ENCODE measurements around the gene CNTNAP3.
"Not testable (repeated sequence)": the region's sequence is repeated elsewhere in the genome, so short reads cannot be mapped to it uniquely, and the experiment has no call there.

The CNTNAP3 gene

DNA sequence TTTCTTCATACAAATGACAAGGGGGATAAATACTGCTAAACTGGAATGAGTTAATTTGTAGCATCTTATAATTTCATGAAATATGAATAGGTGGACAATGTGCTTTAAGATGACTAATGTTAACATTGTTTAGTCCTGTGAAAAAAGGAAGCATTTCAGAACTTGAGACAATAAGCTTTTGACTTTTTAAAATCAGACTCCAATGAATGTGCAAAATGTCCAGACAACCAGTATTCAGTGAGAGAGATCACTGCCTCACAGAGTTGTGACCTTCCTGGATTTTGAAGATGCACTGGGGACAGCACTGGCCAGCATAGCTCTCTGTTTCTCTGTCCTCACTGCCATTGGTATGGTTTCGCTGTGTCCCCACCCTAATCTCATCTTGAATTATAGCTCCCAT lies 249.7 kb downstream of the CNTNAP3 start:
- H3K4me3 ChIP-seq, H3K27ac ChIP-seq, H3K27me3 ChIP-seq, H4K20me1 ChIP-seq, H3K4me1 ChIP-seq, H3K4me2 ChIP-seq, H3K9ac ChIP-seq, H3K36me3 ChIP-seq: not testable (repeated sequence)
- H3K9me3 ChIP-seq (replicated peaks in 1 of 11), result peaks cover 0 to 13% (median 5%) of the 10 kb centered on the region in 11 experiments; a peak in 9 of 22 replicates

DNA sequence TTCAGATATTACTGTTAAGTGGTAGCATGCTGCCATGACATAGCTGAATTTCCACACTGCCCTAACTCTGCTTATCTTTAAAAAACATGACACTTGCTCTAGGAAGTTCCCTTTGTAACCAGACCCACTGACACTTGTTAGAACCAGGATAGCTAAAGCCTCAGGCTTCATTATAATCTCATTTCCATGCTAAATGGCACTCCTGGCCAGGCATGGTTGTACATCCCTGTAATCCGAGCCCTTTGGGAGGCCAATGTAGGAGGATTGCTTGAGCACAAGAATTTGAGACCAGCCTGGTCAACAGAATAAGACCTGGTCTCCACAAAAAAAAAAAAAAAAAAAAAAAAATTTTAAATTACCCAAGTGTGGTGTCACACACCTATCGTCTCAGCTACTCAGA lies 254.1 kb downstream of the CNTNAP3 start:
- H4K20me1 ChIP-seq; H3K4me1 ChIP-seq; H3K9ac ChIP-seq; H3K9me3 ChIP-seq (replicated peaks in 1 of 11); H3K36me3 ChIP-seq; H3K4me3 ChIP-seq; H3K4me2 ChIP-seq; H3K27ac ChIP-seq; H3K27me3 ChIP-seq: not testable (repeated sequence)

DNA sequence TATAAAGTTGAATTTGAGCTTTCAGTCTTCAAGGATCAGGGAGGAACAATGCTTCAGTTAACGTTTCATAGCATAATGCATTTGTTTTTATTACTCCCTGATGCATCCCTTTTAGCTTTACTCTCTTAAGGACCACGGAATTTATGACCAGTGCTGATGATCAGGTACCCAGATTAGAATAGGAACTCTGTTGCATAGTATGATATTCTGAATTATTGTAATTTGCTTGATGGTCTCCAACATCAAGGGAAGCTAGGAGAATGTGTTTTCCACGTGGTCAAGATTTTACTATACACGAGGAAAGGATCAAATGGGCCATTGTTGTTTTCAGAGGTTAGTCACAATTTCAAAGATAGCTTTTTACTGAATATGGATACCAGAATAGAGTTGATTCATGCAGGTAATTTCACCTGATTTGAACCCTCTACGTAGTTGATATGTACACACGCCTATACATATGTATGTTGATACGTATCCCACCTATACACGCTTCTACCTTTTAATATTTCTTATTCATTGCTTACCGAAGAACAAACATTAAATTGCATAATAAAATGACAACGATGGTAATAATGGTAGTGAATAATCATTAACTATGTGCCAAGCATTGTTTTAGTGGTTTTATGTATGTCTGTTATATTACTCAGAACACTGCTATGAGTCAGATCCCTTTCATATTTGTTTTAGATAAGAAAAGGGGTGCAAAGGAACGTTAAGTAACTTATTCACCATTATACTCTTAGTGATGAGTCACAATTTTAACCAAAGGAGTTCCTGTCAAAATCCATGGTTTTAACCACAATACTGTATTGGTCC lies 257.6 kb downstream of the CNTNAP3 start:
- H3K27ac ChIP-seq; H3K9me3 ChIP-seq (replicated peaks in 1 of 11); H3K9ac ChIP-seq: not testable (repeated sequence)

DNA sequence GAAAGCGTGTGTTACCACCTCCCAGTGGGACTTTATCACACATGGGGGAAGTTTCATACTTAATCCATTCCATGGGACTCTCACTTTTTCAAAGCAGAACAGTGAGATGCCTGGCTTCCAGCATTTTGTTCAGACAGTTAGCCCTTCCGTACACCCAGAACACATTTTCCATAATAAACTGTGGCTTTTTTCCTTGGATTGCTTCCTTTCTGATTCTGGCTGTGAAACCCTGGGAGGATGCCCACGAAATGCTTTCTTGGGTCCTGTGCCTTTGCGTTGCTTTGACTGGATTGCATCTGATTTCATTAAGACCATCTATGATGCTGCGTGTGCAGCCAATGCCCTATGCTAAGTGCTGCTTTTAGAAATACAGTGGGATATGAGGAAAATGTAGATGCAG lies 259.1 kb downstream of the CNTNAP3 start:
- H3K9ac ChIP-seq; H3K27me3 ChIP-seq; H3K4me3 ChIP-seq; H3K4me2 ChIP-seq; H3K36me3 ChIP-seq; H3K4me1 ChIP-seq; H4K20me1 ChIP-seq; H3K27ac ChIP-seq; H3K9me3 ChIP-seq (replicated peaks in 1 of 11): not testable (repeated sequence)

More for the DNA sequence above, 257.6 kb downstream of the CNTNAP3 start:
- H3K4me1 ChIP-seq, H3K4me3 ChIP-seq, H3K27me3 ChIP-seq, H3K36me3 ChIP-seq, H4K20me1 ChIP-seq, H3K4me2 ChIP-seq: not testable (repeated sequence)

DNA sequence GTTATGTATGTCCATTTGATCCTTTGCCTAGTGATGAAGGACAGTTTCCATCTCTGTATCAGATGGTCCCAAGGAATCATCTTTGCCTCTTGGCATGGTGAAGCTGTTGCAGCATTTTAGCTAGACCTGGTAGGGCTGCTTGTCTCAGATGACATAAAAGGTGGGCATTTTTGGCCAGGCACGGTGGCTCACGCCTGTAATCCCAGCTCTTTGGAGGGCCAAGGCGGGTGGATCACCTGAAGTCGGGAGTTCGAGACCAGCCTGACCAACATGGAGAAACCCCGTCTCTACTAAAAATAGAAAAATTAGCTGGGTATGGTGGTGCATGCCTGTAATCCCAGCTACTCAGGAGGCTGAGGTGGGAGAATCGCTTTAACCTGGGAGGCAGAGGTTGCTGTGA lies 259.8 kb downstream of the CNTNAP3 start:
- H3K27me3 ChIP-seq; H3K4me3 ChIP-seq; H3K27ac ChIP-seq; H3K4me2 ChIP-seq; H3K9ac ChIP-seq; H3K4me1 ChIP-seq; H4K20me1 ChIP-seq; H3K9me3 ChIP-seq (replicated peaks in 1 of 11); H3K36me3 ChIP-seq: not testable (repeated sequence)

DNA sequence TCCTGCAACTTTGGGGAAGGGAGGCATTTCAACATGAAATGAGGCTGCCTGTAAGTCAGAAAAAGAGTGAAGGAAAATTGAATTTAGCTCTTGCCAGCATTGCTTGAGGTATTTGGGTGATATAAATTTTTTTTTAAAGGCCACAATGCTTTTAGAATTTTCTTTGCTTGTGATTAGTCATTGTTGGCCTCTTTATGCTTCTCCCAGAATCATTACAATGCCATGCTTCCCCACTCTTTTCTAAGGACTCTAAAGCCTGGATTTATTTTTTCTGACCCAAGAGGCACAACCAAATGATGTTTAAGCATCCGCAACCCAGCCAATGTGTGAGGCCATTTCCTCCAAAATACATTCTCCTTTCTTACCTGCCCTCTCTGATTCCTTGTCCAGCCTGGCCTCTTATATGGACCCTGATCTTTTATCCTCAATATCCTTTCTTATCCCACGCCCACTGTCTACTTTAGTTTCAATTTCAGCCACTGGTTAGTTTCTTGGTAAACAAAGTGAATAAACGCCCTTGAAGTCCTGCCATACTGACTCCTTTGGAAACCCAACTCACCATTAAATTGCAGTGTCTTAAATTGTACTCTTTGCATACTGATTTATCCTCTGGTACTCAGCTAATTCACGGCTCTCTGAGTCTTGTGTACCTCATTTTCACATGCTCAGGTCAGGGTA lies 261.9 kb downstream of the CNTNAP3 start:
- not testable (repeated sequence) for H3K27me3 ChIP-seq; H3K4me1 ChIP-seq; H4K20me1 ChIP-seq; H3K9ac ChIP-seq; H3K27ac ChIP-seq; H3K4me2 ChIP-seq; H3K4me3 ChIP-seq; H3K9me3 ChIP-seq (replicated peaks in 1 of 11); H3K36me3 ChIP-seq
